HFFc6 (cell line): ENCODE results near the gene THBS3. TPM values are rescaled to one million over a fixed set of nuclear protein-coding genes. Genes with fewer than 3 reads are reported as not detected.

Source experiments
- DNase-seq: peaks from one replicate; pipeline ENCODE4 v3.0.0-alpha.2; 2018
- H3K27ac Mint-ChIP-seq: 2 replicates; pipeline ENCODE4 v1.8.0; 2020; ENCODE audit warnings: mild to moderate bottlenecking, mixed read lengths
- H3K27me3 Mint-ChIP-seq: 2 replicates; pipeline ENCODE4 v1.8.0; 2021; ENCODE audit warnings: mild to moderate bottlenecking, moderate library complexity, mixed read lengths; ENCODE audit not compliant: insufficient read depth
- H3K36me3 Mint-ChIP-seq: 2 replicates; pipeline ENCODE4 v1.8.0; 2021; ENCODE audit warnings: low read depth, mixed read lengths
- H3K4me1 Mint-ChIP-seq: 2 replicates; pipeline ENCODE4 v1.8.0; 2020; ENCODE audit warnings: low read depth, mixed read lengths
- H3K4me3 Mint-ChIP-seq: 2 replicates; pipeline ENCODE4 v1.8.0; 2020; ENCODE audit warnings: mild to moderate bottlenecking, moderate library complexity, mixed read lengths
- H3K9me3 Mint-ChIP-seq: 2 replicates; pipeline ENCODE4 v1.8.0; 2020; ENCODE audit warnings: mild to moderate bottlenecking, mixed read lengths
- total RNA-seq, 6 experiments: library from RNA; stranded (reverse); fragmentation: NEBNext Ultra II Directional; extraction: Animal tissue kit (Norgen Biotek cat#: 25700); gene quantifications; 2 replicates in 1 of 6; 3 replicates in 5 of 6; pipeline ENCODE4 v1.2.3, GENCODE V29; 2021
- TF ChIP-seq, protein P1 (sequence below): fragments of 200-600 bp; sonication (generic); IDR thresholded peaks from 2 replicates; pipeline ENCODE4 v1.5.0; 2021; ENCODE audit warnings: antibody characterized with exemption, mild to moderate bottlenecking

Gene THBS3
- total RNA-seq, 6 experiments from 2014 or later = 13.9 to 20.3 (median 16.9) TPM

DNA sequence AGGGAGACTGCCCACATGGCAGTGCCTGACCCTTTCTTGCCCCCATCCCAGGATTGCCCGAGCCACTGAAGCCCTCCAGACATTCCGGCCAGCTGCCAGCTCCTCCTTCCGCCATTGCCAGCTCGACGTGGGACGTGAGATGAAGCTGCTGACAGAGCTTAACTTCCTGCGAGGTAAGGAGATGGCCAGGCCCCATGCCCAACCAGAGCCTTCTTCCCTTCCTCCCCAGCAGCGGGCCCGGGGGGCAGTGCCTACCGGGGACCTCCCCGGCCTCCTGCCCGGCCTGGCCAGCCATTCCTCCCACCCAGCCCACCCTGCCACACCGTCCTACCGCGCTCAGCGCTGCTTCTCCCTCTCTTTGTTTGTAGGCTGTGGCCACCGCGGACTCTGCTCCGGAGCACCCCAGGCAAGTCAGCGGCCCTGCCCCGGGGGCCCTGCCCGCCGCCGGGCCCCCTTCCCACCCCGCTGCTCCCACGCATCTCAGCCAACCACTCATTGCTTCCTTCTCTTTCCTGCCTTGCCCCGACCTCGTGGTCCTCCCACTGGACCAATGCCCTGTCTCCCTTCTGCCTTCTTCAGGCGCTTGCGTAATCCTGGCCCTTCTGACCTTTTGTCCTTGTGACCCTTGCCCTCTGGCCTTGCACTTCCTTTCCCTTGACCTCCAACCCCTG, 29.1 kb downstream of the THBS3 start:
- no peak for DNase-seq
- H3K4me1 Mint-ChIP-seq = peaks cover 20% of the 10 kb centered on the region
- no peaks in the 10 kb centered on the region; the same call in 1 of the 2 replicates for H3K27me3 Mint-ChIP-seq
- H3K9me3 Mint-ChIP-seq = no peaks in the 10 kb centered on the region
- peaks cover 4% of the 10 kb centered on the region; the same call in 1 of the 2 replicates for H3K36me3 Mint-ChIP-seq
- H3K4me3 Mint-ChIP-seq = no peak overlapping the region
- H3K27ac Mint-ChIP-seq = no peak overlapping the region
- TF ChIP-seq, protein P1, sequence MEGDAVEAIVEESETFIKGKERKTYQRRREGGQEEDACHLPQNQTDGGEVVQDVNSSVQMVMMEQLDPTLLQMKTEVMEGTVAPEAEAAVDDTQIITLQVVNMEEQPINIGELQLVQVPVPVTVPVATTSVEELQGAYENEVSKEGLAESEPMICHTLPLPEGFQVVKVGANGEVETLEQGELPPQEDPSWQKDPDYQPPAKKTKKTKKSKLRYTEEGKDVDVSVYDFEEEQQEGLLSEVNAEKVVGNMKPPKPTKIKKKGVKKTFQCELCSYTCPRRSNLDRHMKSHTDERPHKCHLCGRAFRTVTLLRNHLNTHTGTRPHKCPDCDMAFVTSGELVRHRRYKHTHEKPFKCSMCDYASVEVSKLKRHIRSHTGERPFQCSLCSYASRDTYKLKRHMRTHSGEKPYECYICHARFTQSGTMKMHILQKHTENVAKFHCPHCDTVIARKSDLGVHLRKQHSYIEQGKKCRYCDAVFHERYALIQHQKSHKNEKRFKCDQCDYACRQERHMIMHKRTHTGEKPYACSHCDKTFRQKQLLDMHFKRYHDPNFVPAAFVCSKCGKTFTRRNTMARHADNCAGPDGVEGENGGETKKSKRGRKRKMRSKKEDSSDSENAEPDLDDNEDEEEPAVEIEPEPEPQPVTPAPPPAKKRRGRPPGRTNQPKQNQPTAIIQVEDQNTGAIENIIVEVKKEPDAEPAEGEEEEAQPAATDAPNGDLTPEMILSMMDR = no peak

DNA sequence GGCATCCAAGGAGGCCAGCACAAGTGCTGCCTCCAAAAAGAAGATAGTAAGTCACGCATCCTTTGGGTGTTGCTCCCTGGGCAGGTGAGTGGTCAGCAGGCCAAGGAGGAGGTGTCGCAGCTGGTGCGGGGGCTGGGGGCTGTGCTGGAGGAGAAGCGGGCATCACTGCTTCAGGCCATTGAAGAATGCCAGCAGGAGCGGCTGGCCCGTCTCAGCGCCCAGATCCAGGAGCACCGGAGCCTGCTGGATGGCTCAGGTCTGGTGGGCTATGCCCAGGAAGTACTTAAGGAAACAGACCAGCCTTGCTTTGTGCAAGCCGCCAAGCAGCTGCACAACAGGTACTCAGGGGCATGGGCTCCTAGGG, 29.8 kb downstream of the THBS3 start:
- TF ChIP-seq, protein P1 = no peak
- no peak overlapping the region for H3K4me3 Mint-ChIP-seq
- peaks cover 4% of the 10 kb centered on the region; the same call in 1 of the 2 replicates for H3K36me3 Mint-ChIP-seq
- no peak overlapping the region for H3K27ac Mint-ChIP-seq
- no peak for DNase-seq
- no peaks in the 10 kb centered on the region for H3K9me3 Mint-ChIP-seq
- H3K4me1 Mint-ChIP-seq = peaks cover 25% of the 10 kb centered on the region
- H3K27me3 Mint-ChIP-seq = no peaks in the 10 kb centered on the region; the same call in 1 of the 2 replicates

DNA sequence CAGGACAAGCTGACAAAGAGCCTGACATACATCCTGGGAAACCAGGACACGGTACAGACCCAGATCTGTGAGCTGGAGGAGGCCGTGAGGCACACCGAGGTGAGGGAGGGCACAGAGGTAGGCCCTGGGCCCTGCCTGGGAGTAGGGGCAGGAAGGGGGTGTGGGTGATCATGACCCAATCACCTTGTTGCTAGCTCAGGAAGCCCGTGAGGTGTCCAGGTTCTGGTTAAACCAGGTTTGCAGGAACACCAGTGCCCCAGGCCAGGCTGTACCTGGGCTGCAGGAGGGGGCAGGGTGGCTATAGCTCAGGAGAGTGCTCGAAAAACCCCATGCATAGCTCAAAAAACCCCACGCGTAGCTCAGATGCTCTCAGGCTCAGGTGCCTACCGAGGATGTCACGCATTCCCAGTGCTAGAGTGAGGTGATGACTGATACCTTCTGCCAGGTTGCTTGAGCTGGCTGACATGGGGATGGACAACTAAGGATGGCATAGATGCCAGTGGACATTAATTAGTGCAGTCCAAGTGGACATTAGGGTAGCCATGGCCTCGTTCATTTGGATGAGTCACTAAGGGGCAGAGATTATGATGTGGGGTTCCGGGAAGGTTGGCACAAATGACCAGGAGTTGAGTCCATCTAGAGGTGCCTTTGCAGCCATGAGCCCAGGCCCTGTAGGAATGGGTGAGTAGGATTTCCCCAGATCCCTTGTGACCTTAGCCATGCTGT, 30.3 kb downstream of the THBS3 start:
- Mint-ChIP-seq H3K4me3 (no peak overlapping the region), H3K27me3 (peaks cover 1% of the 10 kb centered on the region; the same call in 1 of the 2 replicates), H3K4me1 (peaks cover 25% of the 10 kb centered on the region), H3K36me3 (peaks cover 5% of the 10 kb centered on the region; the same call in 1 of the 2 replicates), H3K27ac (no peak overlapping the region), H3K9me3 (no peaks in the 10 kb centered on the region)
- TF ChIP-seq, protein P1 = no peak
- DNase-seq = no peak

DNA sequence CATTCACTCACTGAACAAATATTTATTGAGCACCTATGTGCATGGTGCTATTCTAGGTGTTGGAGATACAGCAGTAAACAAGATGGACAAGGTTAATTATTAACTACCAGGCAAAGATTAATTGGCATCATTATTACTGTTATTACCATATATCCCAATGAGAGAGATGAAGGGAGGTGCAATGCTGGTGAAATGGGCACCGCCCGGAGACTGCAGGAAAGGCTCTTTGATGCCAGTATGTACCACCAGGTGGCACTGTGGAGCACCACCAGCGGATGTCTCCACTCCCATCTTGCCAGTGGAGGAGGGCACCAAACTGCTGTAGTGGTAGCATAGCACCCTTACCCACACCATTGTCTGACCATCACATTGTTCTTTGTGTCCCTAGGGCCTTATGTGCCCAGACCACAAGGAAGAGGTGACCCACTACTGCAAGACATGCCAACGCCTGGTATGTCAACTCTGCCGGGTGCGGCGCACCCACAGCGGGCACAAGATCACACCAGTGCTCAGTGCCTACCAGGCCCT, 31.1 kb downstream of the THBS3 start:
- peak; percentile 60 for DNase-seq
- H3K27ac Mint-ChIP-seq = no peak overlapping the region
- H3K27me3 Mint-ChIP-seq = peaks cover 2% of the 10 kb centered on the region; the same call in 1 of the 2 replicates
- H3K4me1 Mint-ChIP-seq = peaks cover 33% of the 10 kb centered on the region
- H3K9me3 Mint-ChIP-seq = no peaks in the 10 kb centered on the region
- TF ChIP-seq, protein P1 = peak; percentile 97
- peaks cover 11% of the 10 kb centered on the region for H3K36me3 Mint-ChIP-seq
- H3K4me3 Mint-ChIP-seq = no peak overlapping the region

DNA sequence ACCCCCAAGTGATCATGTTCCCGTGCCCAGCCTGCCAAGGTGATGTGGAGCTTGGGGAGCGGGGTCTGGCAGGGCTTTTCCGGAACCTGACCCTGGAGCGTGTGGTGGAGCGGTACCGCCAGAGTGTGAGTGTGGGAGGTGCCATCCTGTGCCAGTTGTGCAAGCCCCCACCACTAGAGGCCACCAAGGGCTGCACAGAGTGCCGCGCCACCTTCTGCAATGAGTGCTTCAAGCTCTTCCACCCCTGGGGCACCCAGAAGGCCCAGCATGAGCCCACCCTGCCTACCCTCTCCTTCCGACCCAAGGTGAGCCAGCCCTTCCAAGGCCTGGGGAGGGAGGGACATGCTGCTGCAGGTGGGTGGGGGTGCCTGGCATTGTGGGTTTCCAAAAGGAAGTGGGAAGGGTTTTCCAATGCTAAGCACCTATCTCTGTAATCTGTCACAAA, 31.7 kb downstream of the THBS3 start:
- Mint-ChIP-seq H3K27me3 (peaks cover 2% of the 10 kb centered on the region; the same call in 1 of the 2 replicates), H3K4me3 (no peak overlapping the region), H3K9me3 (no peaks in the 10 kb centered on the region), H3K27ac (no peak overlapping the region), H3K36me3 (peaks cover 11% of the 10 kb centered on the region), H3K4me1 (peaks cover 34% of the 10 kb centered on the region)
- DNase-seq = no peak
- TF ChIP-seq, protein P1 = no peak
